GM15510 (cell line): ENCODE measurements around the gene RPL32.

Experiments
- POLR2A ChIP-seq: IDR thresholded peaks from 3 replicates; pipeline ENCODE4 v1.6.1; 2011; ENCODE audit warnings: borderline replicate concordance; ENCODE audit not compliant: insufficient read length; ENCODE audit errors: extremely low read depth

Gene RPL32

GRCh38 chr3:12839156-12839946 is 2.0 kb downstream of the RPL32 start:
- TF ChIP-seq POLR2A = no peak

GRCh38 chr3:12838179-12838965 is 3.0 kb downstream of the RPL32 start:
- peak; percentile 17 for TF ChIP-seq POLR2A

- TF ChIP-seq POLR2A = no peak
Observed at GRCh38 chr3:12837295-12837986, 3.9 kb downstream of the RPL32 start.

- TF ChIP-seq POLR2A = no peak
Observed at GRCh38 chr3:12835052-12835665, 6.2 kb downstream of the RPL32 start.

GRCh38 chr3:12833222-12834161 is 7.9 kb downstream of the RPL32 start:
- TF ChIP-seq POLR2A = peak; percentile 27

- no peak for TF ChIP-seq POLR2A
Observed at GRCh38 chr3:12832350-12833221, 8.8 kb downstream of the RPL32 start.

- TF ChIP-seq POLR2A = no peak
Observed at GRCh38 chr3:12831301-12831866, 10.0 kb downstream of the RPL32 start.

- no peak for TF ChIP-seq POLR2A
Observed at GRCh38 chr3:12830785-12831156, 10.6 kb downstream of the RPL32 start.

- TF ChIP-seq POLR2A = no peak
Observed at GRCh38 chr3:12829886-12830784, 11.2 kb downstream of the RPL32 start.

- TF ChIP-seq POLR2A = no peak
Observed at GRCh38 chr3:12829404-12829803, 12.0 kb downstream of the RPL32 start.

- TF ChIP-seq POLR2A = no peak
Observed at GRCh38 chr3:12828751-12829150, 12.6 kb downstream of the RPL32 start.

- TF ChIP-seq POLR2A = no peak
Observed at GRCh38 chr3:12825156-12825555, 16.2 kb downstream of the RPL32 start.
